Epidermal melanocyte (primary cell): Measurements from ENCODE around the gene ADAMTS5.
A peak's percentile ranks its signal among the peaks of the same experiment; 100 is the strongest.

ENCODE experiments used
- DNase-seq: peaks from one replicate; pipeline ENCODE4 v3.0.0; 2011; ENCODE audit warnings: low spot score; ENCODE audit not compliant: insufficient read length

Gene ADAMTS5

DNA sequence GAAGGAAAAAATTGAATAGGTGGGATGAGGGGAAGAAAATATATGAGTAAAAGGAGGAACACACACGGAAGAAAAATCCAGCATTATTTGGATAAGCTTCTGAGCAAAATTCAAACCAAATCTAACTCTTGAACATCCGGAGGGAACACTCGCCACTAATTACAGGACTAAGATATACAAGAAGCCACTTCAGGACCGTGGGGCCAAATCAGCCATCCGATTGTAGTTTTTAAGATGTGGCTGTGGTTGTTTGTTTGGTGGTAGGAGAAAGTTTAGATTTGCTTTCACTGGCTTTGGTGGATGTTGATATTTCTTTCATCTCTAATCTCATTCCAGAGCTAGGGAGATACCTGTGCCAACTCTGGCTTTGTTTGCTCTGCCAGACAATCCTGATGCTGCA is 78.0 kb downstream of the ADAMTS5 start:
- no peak for DNase-seq

GRCh38 chr21:26888256-26888655 is 78.6 kb downstream of the ADAMTS5 start:
- no peak for DNase-seq

- no peak for DNase-seq
Measured at GRCh38 chr21:26887251-26887650, 79.6 kb downstream of the ADAMTS5 start.

DNA sequence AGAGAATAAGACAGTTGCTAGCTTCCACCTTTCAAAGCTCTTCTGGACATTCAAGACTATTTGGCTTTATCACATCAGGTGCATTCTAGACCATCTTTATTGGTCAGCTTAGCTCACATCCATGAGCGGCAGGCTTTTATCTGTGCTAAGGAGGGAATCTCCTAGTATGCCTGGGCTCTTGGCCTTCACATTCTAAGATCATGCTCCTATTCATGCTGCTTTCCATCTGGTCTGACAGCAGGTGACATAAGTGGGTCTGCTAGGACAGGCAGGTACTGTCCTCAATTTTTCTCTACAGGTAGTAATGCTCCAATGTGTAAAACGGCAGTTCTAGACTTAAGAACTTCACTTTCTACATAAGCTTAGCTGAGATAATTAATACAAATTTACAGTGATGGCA is 82.5 kb downstream of the ADAMTS5 start:
- no peak for DNase-seq

DNA sequence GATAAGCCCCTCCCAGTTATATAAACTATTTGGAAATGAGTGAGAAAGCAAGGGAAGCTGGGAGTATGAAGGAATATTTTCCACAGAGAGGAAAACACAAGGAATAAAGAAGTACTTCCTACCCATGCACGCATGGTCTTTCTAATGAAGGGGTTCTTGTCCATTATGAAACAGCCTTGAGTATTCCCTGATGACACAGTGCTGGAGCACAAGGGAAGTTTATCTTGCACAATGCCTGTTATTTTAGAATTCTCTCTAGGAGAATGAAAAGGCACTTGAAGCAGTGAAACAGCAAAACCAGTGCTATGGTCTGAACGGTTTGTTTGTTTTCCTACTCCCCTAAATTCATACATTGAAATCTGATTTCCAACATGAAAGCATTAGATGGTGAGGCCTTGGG is 83.1 kb downstream of the ADAMTS5 start:
- peak; percentile 28 for DNase-seq

DNA sequence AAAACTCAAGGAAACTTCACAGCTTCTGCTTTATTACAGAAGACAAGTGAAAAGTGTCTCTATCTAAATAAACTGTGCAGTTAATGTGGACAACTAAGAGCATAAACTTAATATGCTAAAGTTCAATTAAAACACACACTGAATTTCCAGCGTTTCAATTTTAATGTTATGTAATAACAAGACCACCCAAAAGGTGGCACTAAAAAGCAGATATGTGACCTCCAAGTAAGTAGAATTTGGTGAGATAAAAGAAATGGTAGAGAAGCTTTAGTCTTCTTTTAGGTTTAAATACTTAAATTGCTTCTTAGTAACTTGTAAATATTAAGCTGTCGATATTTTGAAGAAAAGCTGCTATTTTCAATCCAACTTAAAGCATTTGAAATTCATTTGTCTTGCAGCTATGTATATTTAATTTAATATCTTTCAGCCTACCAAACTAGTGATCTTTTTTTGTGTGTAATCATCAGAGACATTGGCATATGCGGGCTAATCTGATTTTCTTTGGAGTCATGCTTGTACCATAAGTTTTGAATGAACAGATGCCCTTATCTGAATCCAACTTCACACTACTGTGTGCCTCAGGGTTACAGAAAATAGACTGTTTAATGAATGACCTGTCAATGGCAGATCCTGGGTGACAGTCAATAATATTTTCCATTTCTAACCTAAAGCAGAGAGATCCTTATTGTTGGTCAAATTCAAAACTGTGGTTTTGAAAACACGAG is 85.2 kb downstream of the ADAMTS5 start:
- DNase-seq: peak; percentile 35

- no peak for DNase-seq
Measured at GRCh38 chr21:26877018-26877417, 89.9 kb downstream of the ADAMTS5 start.

DNA sequence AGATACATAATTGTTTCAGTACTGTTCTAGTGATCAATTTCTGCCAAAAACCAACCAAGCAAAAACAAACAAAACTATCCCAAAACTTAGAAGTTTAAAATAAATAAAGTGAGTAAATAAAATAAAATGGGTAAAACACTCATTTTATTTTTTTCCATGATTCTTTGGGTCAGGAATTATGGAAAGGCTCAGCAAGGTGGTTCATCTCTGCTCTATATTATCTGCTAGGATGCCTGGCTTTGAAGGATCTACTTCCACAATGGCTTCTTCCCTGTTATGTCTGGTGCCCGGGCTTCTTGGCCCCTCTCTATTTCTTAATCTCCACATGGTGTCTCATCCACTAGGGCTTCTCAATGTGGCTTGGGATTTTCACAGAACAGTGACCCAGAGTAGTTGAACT is 92.5 kb downstream of the ADAMTS5 start:
- no peak for DNase-seq
